Measurements from ENCODE around the gene ITPKB.
"Not testable (repeated sequence)": the region's sequence is repeated elsewhere in the genome, so short reads cannot be mapped to it uniquely, and the experiment has no call there.

The ITPKB gene

DNA sequence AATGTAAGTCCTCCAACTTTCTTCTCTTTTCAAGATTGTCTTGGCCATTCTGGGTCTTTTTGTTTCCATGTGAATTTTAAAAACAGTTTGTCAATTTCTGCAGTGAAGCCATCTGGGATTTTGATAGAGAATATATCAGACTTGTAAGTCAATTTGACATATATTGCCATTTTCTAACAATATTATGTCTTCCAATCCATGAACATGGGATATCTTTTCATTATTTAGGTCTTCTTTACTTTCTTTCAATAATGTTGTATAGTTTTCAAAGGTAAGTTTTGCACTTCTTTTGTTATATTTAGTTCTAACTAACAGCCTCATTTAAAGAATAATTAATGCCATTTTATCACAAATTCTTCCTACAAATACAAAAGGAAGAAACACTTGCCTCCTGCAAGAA is 117.1 kb downstream of the ITPKB start:
- DNase-seq (ENCODE audit: low spot score), result no peak

DNA sequence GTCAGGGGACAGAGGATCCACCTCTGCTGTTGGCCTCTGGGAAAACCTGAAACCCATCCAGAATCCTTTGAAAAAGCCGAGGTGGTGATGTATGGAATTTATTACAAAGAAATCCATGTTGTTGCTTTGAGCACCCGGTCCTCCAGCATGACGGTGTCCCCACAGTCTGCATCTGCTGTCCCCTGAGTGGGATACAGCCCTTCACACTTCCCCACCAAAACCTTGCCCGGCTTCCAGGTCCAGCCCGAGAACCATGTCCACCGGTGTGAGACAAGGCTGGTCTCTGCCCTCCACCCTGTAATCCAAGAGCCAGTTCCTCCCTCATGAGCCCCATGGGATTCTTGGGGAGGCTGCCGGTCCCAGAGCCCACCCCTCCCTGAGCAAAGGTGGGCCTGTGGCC is 120.1 kb downstream of the ITPKB start:
- DNase-seq (ENCODE audit: low spot score), result no peak

DNA sequence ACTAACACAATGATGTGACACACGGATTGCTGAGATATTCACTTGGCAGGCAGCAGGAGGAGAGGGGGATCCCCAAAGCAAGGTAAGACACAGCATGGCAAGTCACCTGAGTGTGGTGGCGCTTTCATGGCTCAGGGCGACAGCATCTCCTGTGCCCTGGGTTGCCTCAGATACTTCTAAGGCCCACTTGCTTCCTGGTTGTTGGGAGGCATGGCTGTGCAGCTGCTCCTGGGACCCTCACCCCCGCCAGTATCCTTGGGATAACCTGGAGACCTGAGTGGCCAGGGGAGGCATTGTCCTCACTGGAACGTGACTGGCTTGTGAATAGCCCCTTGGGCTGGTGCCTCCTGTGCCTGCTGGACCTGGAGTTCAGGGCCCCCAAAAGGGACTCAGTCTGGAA is 120.7 kb downstream of the ITPKB start:
- DNase-seq (ENCODE audit: low spot score), result no peak

DNA sequence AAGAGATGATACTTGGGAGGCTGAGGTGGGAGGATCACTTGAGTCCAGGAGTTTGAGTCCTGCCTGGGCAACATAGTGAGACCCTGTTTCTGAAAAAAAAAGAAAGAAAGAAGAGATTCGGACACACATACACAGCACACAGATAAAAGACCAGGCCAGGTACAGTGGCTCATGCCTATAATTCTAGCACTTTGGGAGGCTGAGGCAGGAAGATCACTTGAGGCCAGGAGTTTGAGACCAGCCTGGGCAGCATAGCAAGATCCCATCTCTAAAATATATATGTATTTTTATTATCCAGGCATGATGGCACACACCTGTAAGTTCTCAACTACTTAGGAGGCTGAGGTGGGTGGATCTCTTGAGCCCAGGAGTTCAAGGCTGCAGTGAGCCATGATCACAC is 121.4 kb downstream of the ITPKB start:
- DNase-seq (ENCODE audit: low spot score), result not testable (repeated sequence)

- DNase-seq (ENCODE audit: low spot score), result no peak
Measured at GRCh38 chr1:226617109-226617508, 122.0 kb downstream of the ITPKB start.

GRCh38 chr1:226616636-226617035 is 122.4 kb downstream of the ITPKB start:
- DNase-seq (ENCODE audit: low spot score), result no peak

- DNase-seq (ENCODE audit: low spot score), result no peak
Measured at GRCh38 chr1:226615876-226616275, 123.2 kb downstream of the ITPKB start.

- not testable (repeated sequence) for DNase-seq (ENCODE audit: low spot score)
Measured at GRCh38 chr1:226611980-226612379, 127.1 kb downstream of the ITPKB start.

DNA sequence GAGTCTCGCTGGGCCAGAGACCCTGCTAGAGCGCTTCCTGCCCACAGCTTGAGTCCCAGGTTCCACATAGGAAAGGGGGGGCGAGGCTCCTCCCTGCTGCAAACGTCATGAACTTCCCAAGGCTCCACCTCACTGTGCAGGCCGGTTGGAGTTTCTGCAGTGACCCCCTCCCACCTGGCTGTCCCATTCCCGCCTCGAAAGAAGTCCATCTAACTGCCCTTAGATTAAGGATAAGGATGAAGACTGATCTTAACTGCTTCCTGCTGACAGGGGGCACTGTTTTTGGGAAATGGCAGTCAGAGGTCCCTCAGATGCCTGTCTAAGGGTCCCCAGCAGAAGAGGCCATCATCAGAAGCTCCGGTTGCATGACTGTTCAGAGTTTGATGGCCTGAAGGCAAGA is 127.8 kb downstream of the ITPKB start:
- DNase-seq (ENCODE audit: low spot score), result no peak

GRCh38 chr1:226610671-226611070 is 128.4 kb downstream of the ITPKB start:
- DNase-seq (ENCODE audit: low spot score), result no peak

DNA sequence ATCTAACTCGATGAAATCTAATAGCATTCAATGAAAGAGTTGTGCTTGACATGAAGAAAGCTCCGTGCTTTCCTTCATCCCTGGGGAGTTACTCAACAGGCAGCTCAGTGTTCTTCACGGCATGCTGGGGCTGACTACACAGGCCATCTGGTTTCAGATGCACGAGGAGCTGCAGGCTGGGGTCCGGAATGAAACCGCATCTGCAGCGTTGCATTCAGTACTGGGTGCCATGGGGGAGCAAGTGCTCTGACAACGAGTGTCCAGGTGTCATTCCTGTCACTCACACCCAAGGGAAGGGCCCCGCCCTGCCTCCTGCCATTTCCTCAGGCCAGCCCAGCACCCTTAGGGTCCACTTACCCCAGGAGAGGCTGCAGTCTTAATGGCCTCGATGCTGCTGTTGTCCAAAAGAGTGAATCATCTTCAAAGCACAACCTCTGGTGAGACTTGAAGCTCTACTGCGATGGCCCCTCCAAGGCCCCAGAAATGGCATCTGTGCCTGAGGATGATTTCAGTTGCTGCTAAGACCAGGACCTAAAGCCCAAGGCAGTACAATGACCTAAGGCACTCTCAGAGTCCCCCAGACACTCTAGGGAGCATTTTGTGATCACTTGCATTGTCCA is 129.1 kb downstream of the ITPKB start:
- DNase-seq (ENCODE audit: low spot score), result no peak

- DNase-seq (ENCODE audit: low spot score), result peak; percentile 83
Measured at GRCh38 chr1:226608699-226609505, 130.2 kb downstream of the ITPKB start.

GRCh38 chr1:226607821-226608220 is 131.3 kb downstream of the ITPKB start:
- no peak for DNase-seq (ENCODE audit: low spot score)

GRCh38 chr1:226607268-226607660 is 131.8 kb downstream of the ITPKB start:
- no peak for DNase-seq (ENCODE audit: low spot score)

- DNase-seq (ENCODE audit: low spot score), result no peak
Measured at GRCh38 chr1:226606311-226607267, 132.5 kb downstream of the ITPKB start.

GRCh38 chr1:226605318-226605950 is 133.6 kb downstream of the ITPKB start:
- DNase-seq (ENCODE audit: low spot score), result no peak

DNA sequence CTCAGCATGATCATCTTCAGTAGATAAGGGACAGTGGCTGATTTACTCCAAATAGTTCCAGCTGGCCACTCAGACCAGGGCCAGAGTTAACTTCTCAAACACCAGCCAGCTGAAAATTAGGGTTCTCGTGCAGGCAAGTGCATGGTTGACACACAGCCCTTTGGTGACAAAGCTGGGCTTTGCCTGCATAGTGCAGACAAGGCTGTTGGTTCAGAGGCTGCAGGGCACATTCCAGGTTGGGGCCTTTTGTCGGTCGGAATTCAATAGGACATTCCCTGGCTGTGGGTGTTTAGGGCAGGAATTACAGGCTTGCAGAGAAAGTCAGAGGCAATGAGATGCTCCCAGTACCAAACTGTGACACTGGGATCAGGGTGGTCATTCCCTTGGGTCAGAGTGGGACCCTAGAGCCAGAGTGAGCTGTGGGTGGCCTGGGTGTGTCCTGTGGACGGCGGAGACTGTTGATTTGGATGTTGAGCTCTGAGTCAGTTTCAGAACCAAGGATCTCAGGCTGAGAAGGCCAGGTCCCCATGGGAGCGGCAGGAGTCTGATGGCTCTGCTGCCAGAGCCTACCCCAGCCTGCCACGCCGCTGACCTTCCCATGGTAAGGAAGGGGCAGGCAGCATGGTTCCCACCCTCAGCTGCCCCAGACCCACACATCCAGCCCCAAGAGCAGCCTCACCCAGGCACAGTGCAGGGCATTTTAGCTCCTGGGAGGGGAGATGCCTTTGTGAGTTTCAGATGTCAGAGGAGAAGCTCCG is 134.3 kb downstream of the ITPKB start:
- no peak for DNase-seq (ENCODE audit: low spot score)

DNA sequence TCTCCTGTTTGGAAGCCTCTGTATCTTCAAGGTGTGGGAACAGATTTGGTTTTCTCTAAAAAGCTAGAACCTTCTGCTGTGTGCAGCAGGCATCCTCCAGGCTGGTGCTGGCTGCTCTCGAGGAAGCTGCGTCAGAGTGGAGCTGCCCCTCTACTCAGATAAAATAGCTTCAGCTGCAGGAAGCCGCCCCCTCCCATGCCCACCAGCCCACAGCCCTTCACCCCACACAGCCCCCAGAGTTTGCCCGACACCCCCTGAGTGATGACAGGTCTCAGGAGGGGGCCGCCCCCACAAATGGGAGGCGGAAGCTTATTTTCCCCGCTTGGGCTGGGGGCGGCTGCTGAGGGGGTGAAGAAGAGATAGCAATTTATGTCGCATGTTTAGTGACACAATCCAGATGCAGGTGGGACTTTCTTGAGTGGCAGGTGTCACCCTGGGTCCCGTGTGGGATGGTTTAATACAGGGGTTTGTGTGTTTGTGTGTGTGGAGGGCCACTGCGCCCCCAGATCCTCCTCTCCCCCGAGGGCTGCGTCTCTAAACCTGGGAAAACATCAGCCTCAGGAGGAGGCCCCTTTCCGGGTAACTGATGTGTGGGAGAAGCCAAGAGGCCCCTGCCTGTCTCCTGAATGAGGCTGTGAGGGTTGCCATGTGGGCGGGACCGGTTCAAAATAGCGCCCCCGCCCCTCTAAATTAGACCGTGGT is 135.1 kb downstream of the ITPKB start:
- no peak for DNase-seq (ENCODE audit: low spot score)

DNA sequence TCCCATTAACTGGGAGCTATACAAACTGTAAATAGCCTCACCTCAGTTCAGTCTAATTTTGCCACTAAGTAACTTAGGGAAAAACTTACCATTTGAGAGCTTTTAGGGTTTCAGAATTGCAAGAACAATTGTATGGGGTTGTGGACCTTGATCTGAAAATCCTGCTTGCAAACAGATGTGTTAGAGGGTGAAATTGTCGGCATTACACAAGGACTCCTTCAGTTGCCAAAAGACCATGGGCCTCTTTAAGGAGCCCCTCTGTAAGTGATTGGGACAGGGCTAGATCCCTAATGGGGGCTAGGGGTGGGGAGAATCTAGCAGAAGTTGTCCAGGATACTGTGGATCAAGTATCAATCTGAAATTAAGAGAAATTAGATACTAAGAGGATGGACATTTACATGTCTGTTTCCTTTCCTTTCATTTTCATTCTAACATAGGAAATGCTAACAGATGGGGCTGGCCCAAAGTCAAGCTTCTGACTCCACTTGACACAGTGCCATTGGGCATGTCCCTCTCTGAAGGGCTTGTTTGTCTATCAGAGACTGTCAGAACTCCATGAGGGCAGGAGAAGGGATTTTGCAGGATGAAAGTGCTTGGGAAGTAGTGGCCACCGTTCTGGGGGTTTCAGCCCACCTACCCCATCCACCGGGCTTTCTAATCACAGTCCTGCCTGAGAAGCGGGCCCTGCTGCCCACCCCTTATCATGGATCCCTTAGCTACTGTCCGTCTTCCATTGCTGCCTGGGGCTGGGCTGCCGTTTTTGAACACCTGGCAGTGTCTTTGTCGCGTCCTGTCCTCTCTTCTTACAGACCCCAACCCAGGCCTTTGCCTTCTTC is 135.8 kb downstream of the ITPKB start:
- DNase-seq (ENCODE audit: low spot score), result no peak
